Neural cell (in vitro differentiated cells): Measurements from ENCODE around the gene GAS7. TPM values are rescaled to one million over a fixed set of nuclear protein-coding genes. Genes with fewer than 3 reads are reported as not detected.

ENCODE experiments used
- H2AFZ ChIP-seq: fragments of 200-600, 300-800 bp; sonication (generic), shearing (Covaris generic); 2 replicates; pipeline ENCODE4 v1.6.0; 2014; ENCODE audit warnings: low read depth, mild to moderate bottlenecking, antibody characterized with exemption, low read length, moderate library complexity
- H3F3A ChIP-seq: fragments of 200-600 bp; shearing (Covaris generic); 2 replicates; pipeline ENCODE4 v1.6.1; 2016; ENCODE audit warnings: mild to moderate bottlenecking, moderate library complexity, mixed read lengths, antibody characterized with exemption, low read length; ENCODE audit not compliant: insufficient read depth, poor library complexity, severe bottlenecking
- H3K27ac ChIP-seq: fragments of 200-600, 300-800 bp; sonication (generic), shearing (Covaris generic); 2 replicates; pipeline ENCODE4 v1.5.1; 2014; ENCODE audit warnings: mild to moderate bottlenecking, low read length, moderate library complexity
- H3K27me3 ChIP-seq: fragments of 300-800, 200-600 bp; sonication (generic), shearing (Covaris generic); 2 replicates; pipeline ENCODE4 v1.6.0; 2014; ENCODE audit warnings: mild to moderate bottlenecking, low read depth, low read length, moderate library complexity; ENCODE audit not compliant: insufficient read depth
- H3K36me3 ChIP-seq: fragments of 300-800, 200-600 bp; sonication (generic), shearing (Covaris generic); 2 replicates; pipeline ENCODE4 v1.5.1; 2014; ENCODE audit warnings: mild to moderate bottlenecking, antibody characterized with exemption, low read length, moderate library complexity; ENCODE audit not compliant: insufficient read depth
- H3K4me2 ChIP-seq: fragments of 300-800, 200-600 bp; sonication (generic), shearing (Covaris generic); 2 replicates; pipeline ENCODE4 v1.6.0; 2014; ENCODE audit warnings: mild to moderate bottlenecking, low read length
- H3K4me3 ChIP-seq: fragments of 300-800, 200-600 bp; sonication (generic), shearing (Covaris generic); 2 replicates; pipeline ENCODE4 v1.5.1; 2014; ENCODE audit warnings: mild to moderate bottlenecking, low read length, moderate library complexity
- H3K79me2 ChIP-seq: fragments of 200-600 bp; shearing (Covaris generic); replicated peaks from 2 replicates; pipeline ENCODE4 v1.6.0; 2014; ENCODE audit warnings: mild to moderate bottlenecking, low read length, moderate library complexity; ENCODE audit not compliant: insufficient read depth
- H3K9ac ChIP-seq: fragments of 300-800, 200-600 bp; sonication (generic), shearing (Covaris generic); 2 replicates; pipeline ENCODE4 v1.6.1; 2016; ENCODE audit warnings: mild to moderate bottlenecking, low read length, mixed read lengths
- H3K9me2 ChIP-seq: fragments of 200-600 bp; shearing (Covaris generic); 2 replicates; pipeline ENCODE4 v1.6.1; 2016; ENCODE audit warnings: mild to moderate bottlenecking, low read length, mixed read lengths; ENCODE audit not compliant: insufficient read depth
- H3K9me3 ChIP-seq: fragments of 200-600, 300-800 bp; sonication (generic), shearing (Covaris generic); 2 replicates; pipeline ENCODE4 v1.6.1; 2016; ENCODE audit warnings: mild to moderate bottlenecking, mixed run types, low read length, moderate library complexity, mixed read lengths
- H4K20me1 ChIP-seq: fragments of 200-600 bp; shearing (Covaris generic); 2 replicates; pipeline ENCODE4 v1.6.1; 2016; ENCODE audit warnings: mild to moderate bottlenecking, mixed run types; ENCODE audit not compliant: insufficient read depth
- CTCF ChIP-seq: fragments of 450-650 bp; IDR thresholded peaks from 2 replicates; pipeline ENCODE4 v1.5.1; 2014; ENCODE audit warnings: antibody characterized with exemption, mild to moderate bottlenecking, moderate library complexity; ENCODE audit not compliant: poor library complexity, severe bottlenecking
- EP300 ChIP-seq: fragments of 450-650 bp; conservative IDR thresholded peaks from 2 replicates; pipeline ENCODE4 v1.6.1; 2014; ENCODE audit warnings: antibody characterized with exemption, mild to moderate bottlenecking, moderate library complexity; ENCODE audit not compliant: poor library complexity, severe bottlenecking
- EZH2 ChIP-seq: fragments of 200-600, 300-800 bp; shearing (Covaris generic), sonication (generic); IDR thresholded peaks from 2 replicates; pipeline ENCODE4 v1.6.1; 2014; ENCODE audit warnings: antibody characterized with exemption, low read length, borderline replicate concordance, mild to moderate bottlenecking; ENCODE audit not compliant: insufficient read depth, poor library complexity, severe bottlenecking
- MXI1 ChIP-seq: fragments of 450-650 bp; conservative IDR thresholded peaks from 2 replicates; pipeline ENCODE4 v1.6.1; 2014; ENCODE audit warnings: antibody characterized with exemption, mild to moderate bottlenecking; ENCODE audit not compliant: poor library complexity, severe bottlenecking
- POLR2AphosphoS5 ChIP-seq: IDR thresholded peaks from 2 replicates; pipeline ENCODE4 v1.6.1; 2012
- RAD21 ChIP-seq: fragments of 450-650 bp; conservative IDR thresholded peaks from 2 replicates; pipeline ENCODE4 v1.6.1; 2014; ENCODE audit warnings: antibody characterized with exemption, mild to moderate bottlenecking, moderate library complexity
- REST ChIP-seq: IDR thresholded peaks from 2 replicates; pipeline ENCODE4 v1.6.1; 2012; ENCODE audit warnings: borderline replicate concordance
- SMC3 ChIP-seq: fragments of 450-650 bp; conservative IDR thresholded peaks from 2 replicates; pipeline ENCODE4 v1.6.1; 2014; ENCODE audit warnings: antibody characterized with exemption, mild to moderate bottlenecking, moderate library complexity; ENCODE audit not compliant: poor library complexity
- TAF1 ChIP-seq: IDR thresholded peaks from 2 replicates; pipeline ENCODE4 v1.6.1; 2012; ENCODE audit warnings: low read depth
- polyA plus RNA-seq: library from polyadenylated mRNA; depleted of rRNA; stranded (reverse); fragments of >200 nt; gene quantifications from 2 replicates; pipeline ENCODE4 v1.2.3, GENCODE V29; 2014

Gene GAS7
- polyA plus RNA-seq, 1 donor from 2014 or later: 23.6 TPM

GRCh38 chr17:10183931-10184930 is 14.2 kb downstream of the GAS7 start:
- no peak overlapping the region for H3K4me2 ChIP-seq
- H4K20me1 ChIP-seq: no peaks in the 10 kb centered on the region
- H2AFZ ChIP-seq: no peak overlapping the region
- no peak overlapping the region for H3K4me3 ChIP-seq
- no peak overlapping the region for H3K27ac ChIP-seq
- no peaks in the 10 kb centered on the region for H3K9me2 ChIP-seq
- H3K27me3 ChIP-seq: no peaks in the 10 kb centered on the region
- no peaks in the 10 kb centered on the region for H3K9me3 ChIP-seq
- H3K9ac ChIP-seq: no peak overlapping the region
- no peaks in the 10 kb centered on the region for H3K79me2 ChIP-seq
- no peaks in the 10 kb centered on the region for H3F3A ChIP-seq
- TF ChIP-seq MXI1 (no peak), CTCF (no peak), TAF1 (no peak), RAD21 (no peak), EP300 (no peak), EZH2 (no peak), POLR2AphosphoS5 (no peak), REST (no peak), SMC3 (no peak)
- H3K36me3 ChIP-seq: no peaks in the 10 kb centered on the region

- Histone ChIP-seq H3K79me2 (no peaks in the 10 kb centered on the region), H4K20me1 (no peaks in the 10 kb centered on the region), H3K27ac (no peak overlapping the region), H3K4me3 (no peak overlapping the region), H3F3A (no peaks in the 10 kb centered on the region), H3K27me3 (no peaks in the 10 kb centered on the region), H3K9me3 (no peaks in the 10 kb centered on the region), H3K9ac (no peak overlapping the region), H3K36me3 (no peaks in the 10 kb centered on the region), H3K9me2 (no peaks in the 10 kb centered on the region), H3K4me2 (no peak overlapping the region), H2AFZ (no peak overlapping the region)
- TF ChIP-seq EP300 (no peak), RAD21 (no peak)
These were observed 15.6 kb downstream of the GAS7 start for GRCh38 chr17:10182785-10183184.
